PC-9 (cell line): ENCODE measurements around the gene STARD13.

Experiments used
- CTCF ChIP-seq: fragments of 200-600 bp; sonication (generic); conservative IDR thresholded peaks from 2 replicates; pipeline ENCODE4 v1.6.1; 2017; ENCODE audit warnings: mixed run types, antibody characterized with exemption, mild to moderate bottlenecking, moderate library complexity
- EZH2 ChIP-seq: fragments of 200-600 bp; sonication (generic); IDR thresholded peaks from 2 replicates; pipeline ENCODE4 v1.8.0; 2017; ENCODE audit warnings: antibody characterized with exemption, low read depth

- no peak for TF ChIP-seq CTCF
- TF ChIP-seq EZH2, result no peak
Measured at GRCh38 chr13:33202644-33203169, 82.8 kb downstream of the STARD13 start.
